Measurements from ENCODE around the gene HAGHL. TPM values are rescaled to one million over a fixed set of nuclear protein-coding genes. Genes with fewer than 3 reads are reported as not detected.
A peak's percentile ranks its signal among the peaks of the same experiment; 100 is the strongest.

HAGHL gene
- total and polyA plus RNA-seq, 4 donors: 4.1 to 26.7 (median 13.1) TPM

- Histone ChIP-seq H3K4me3 (peak overlapping the region; percentile 72), H3K27ac (ENCODE audit: low read depth in 1 of 2, low read length in 1 of 2) (peak overlapping the region; percentile 60 to 75), H3K4me1 (ENCODE audit: control insufficient read depth in 5 of 5, insufficient read depth in 5 of 5, low read length in 5 of 5) (peaks cover 4 to 32% (median 25%) of the 10 kb centered on the region in 5 donors), H3K9ac (ENCODE audit: insufficient read depth in 1 of 2, low read length in 2 of 2) (no peak overlapping the region), H3K27me3 (ENCODE audit: control insufficient read depth in 3 of 3, insufficient read depth in 3 of 3, low read length in 2 of 3) (no peaks in the 10 kb centered on the region), H3K9me3 (ENCODE audit: control insufficient read depth in 4 of 4, insufficient read depth in 3 of 4, low read length in 3 of 4) (no peaks in the 10 kb centered on the region), H3K36me3 (ENCODE audit: control insufficient read depth in 4 of 4, insufficient read depth in 4 of 4, low read length in 4 of 4) (peaks cover 3 to 33% (median 22%) of the 10 kb centered on the region in 4 donors)
- TF ChIP-seq CTCF (IDR thresholded peaks at IDR 0.05; ENCODE audit: control extremely low read depth, extremely low read depth): no peak
- DNase-seq (no peak), ATAC-seq (ENCODE audit: insufficient read depth, low FRiP score) (no peak)
- 19 to 28% methylated on average over 48 to 57 of the region's 57 CpGs for WGBS, 2 donors
These were observed 43.4 kb upstream of the HAGHL start for GRCh38 chr16:683396-684070.

GRCh38 chr16:684071-684794 is 42.7 kb upstream of the HAGHL start, which contains the start of gene JMJD8:
TSS of gene JMJD8 (minus strand) at chr16:684334. CDS start at chr16:684319, 15 bp downstream.
- peaks cover 3 to 33% (median 23%) of the 10 kb centered on the region in 4 donors for H3K36me3 ChIP-seq (ENCODE audit: control insufficient read depth in 4 of 4, insufficient read depth in 4 of 4, low read length in 4 of 4)
- H3K4me1 ChIP-seq (ENCODE audit: control insufficient read depth in 5 of 5, insufficient read depth in 5 of 5, low read length in 5 of 5): peaks cover 11 to 35% (median 21%) of the 10 kb centered on the region in 5 donors
- peak within 1 kb of the TSS; percentile 72 for H3K4me3 ChIP-seq
- H3K27me3 ChIP-seq (ENCODE audit: control insufficient read depth in 3 of 3, insufficient read depth in 3 of 3, low read length in 2 of 3): no peaks in the 10 kb centered on the region
- peak; percentile 74 for ATAC-seq (ENCODE audit: insufficient read depth, low FRiP score)
- WGBS, 2 donors: 2 to 4% methylated on average over 70 to 91 of the region's 91 CpGs
- H3K27ac ChIP-seq (ENCODE audit: low read depth in 1 of 2, low read length in 1 of 2): peak within 1 kb of the TSS; percentile 69 to 84
- peak; percentile 94 to 97 (median 96) for DNase-seq
- H3K9ac ChIP-seq (ENCODE audit: insufficient read depth in 1 of 2, low read length in 2 of 2): no peak within 1 kb of the TSS
- no peaks in the 10 kb centered on the region for H3K9me3 ChIP-seq (ENCODE audit: control insufficient read depth in 4 of 4, insufficient read depth in 3 of 4, low read length in 3 of 4)
- no peak for TF ChIP-seq CTCF (IDR thresholded peaks at IDR 0.05; ENCODE audit: control extremely low read depth, extremely low read depth)

GRCh38 chr16:684961-685696 is 41.8 kb upstream of the HAGHL start:
- no peaks in the 10 kb centered on the region for H3K27me3 ChIP-seq (ENCODE audit: control insufficient read depth in 3 of 3, insufficient read depth in 3 of 3, low read length in 2 of 3)
- H3K9ac ChIP-seq (ENCODE audit: insufficient read depth in 1 of 2, low read length in 2 of 2): no peak overlapping the region
- DNase-seq (no peak), ATAC-seq (ENCODE audit: insufficient read depth, low FRiP score) (no peak)
- no peak for TF ChIP-seq CTCF (IDR thresholded peaks at IDR 0.05; ENCODE audit: control extremely low read depth, extremely low read depth)
- peaks cover 15 to 41% (median 19%) of the 10 kb centered on the region in 5 donors for H3K4me1 ChIP-seq (ENCODE audit: control insufficient read depth in 5 of 5, insufficient read depth in 5 of 5, low read length in 5 of 5)
- WGBS, 2 donors: 94 to 95% methylated on average over 61 of the region's 61 CpGs
- no peak overlapping the region for H3K27ac ChIP-seq (ENCODE audit: low read depth in 1 of 2, low read length in 1 of 2)
- peaks cover 3 to 33% (median 23%) of the 10 kb centered on the region in 4 donors for H3K36me3 ChIP-seq (ENCODE audit: control insufficient read depth in 4 of 4, insufficient read depth in 4 of 4, low read length in 4 of 4)
- no peaks in the 10 kb centered on the region for H3K9me3 ChIP-seq (ENCODE audit: control insufficient read depth in 4 of 4, insufficient read depth in 3 of 4, low read length in 3 of 4)
- no peak overlapping the region for H3K4me3 ChIP-seq

All from lung (tissue), 12 donors.